Ramos (cell line): ENCODE measurements around the gene SNAP91.
"Not testable (repeated sequence)": the region's sequence is repeated elsewhere in the genome, so short reads cannot be mapped to it uniquely, and the experiment has no call there.

Source experiments
- in situ Hi-C: fragments of 300-500 bp; cut with MboI; formaldehyde crosslinking; loops from one replicate; pipeline ENCODE4 v1.14.3; 2022; ENCODE audit warnings: low sequenced_read_pairs; ENCODE audit not compliant: unreplicated experiment

Gene SNAP91

GRCh38 chr6:83633149-83633548 lies 75.8 kb downstream of the SNAP91 start:
- in situ Hi-C loops: no loop called here

GRCh38 chr6:83629908-83630307 lies 79.0 kb downstream of the SNAP91 start:
- in situ Hi-C loops: not testable (repeated sequence)

- in situ Hi-C loops: loop anchor here (25.0 kb wide), 1 partner anchor 597 kb away; no protein-coding TSS in a partner anchor
Observed at GRCh38 chr6:83615025-83615999, 93.6 kb downstream of the SNAP91 start.

- in situ Hi-C loops: loop anchor here (25.0 kb wide), 1 partner anchor 599 kb away; no protein-coding TSS in a partner anchor
Observed at GRCh38 chr6:83613378-83613777, 95.5 kb downstream of the SNAP91 start.

GRCh38 chr6:83609248-83609647 lies 99.7 kb downstream of the SNAP91 start:
- in situ Hi-C loops: loop anchor here (25.0 kb wide), 1 partner anchor 603 kb away; no protein-coding TSS in a partner anchor

- in situ Hi-C loops: loop anchor here (25.0 kb wide), 1 partner anchor 607 kb away; no protein-coding TSS in a partner anchor
Observed at GRCh38 chr6:83605517-83605916, 103.4 kb downstream of the SNAP91 start.

GRCh38 chr6:83603551-83603950 lies 105.3 kb downstream of the SNAP91 start:
- in situ Hi-C loops: loop anchor here (25.0 kb wide), 1 partner anchor 609 kb away; no protein-coding TSS in a partner anchor

- in situ Hi-C loops: loop anchor here (25.0 kb wide), 1 partner anchor 611 kb away; no protein-coding TSS in a partner anchor
Observed at GRCh38 chr6:83601119-83601518, 107.8 kb downstream of the SNAP91 start.

- in situ Hi-C loops: loop anchor here (25.0 kb wide), 1 partner anchor 612 kb away; no protein-coding TSS in a partner anchor
Observed at GRCh38 chr6:83600459-83600858, 108.4 kb downstream of the SNAP91 start.

GRCh38 chr6:83597511-83597910 lies 111.4 kb downstream of the SNAP91 start:
- in situ Hi-C loops: no loop called here

GRCh38 chr6:83597051-83597450 lies 111.8 kb downstream of the SNAP91 start:
- in situ Hi-C loops: no loop called here

- in situ Hi-C loops: no loop called here
Observed at GRCh38 chr6:83594941-83595340, 114.0 kb downstream of the SNAP91 start.

- in situ Hi-C loops: no loop called here
Observed at GRCh38 chr6:83593395-83593785, 115.5 kb downstream of the SNAP91 start.

GRCh38 chr6:83592770-83593394 lies 116.0 kb downstream of the SNAP91 start:
- in situ Hi-C loops: no loop called here

GRCh38 chr6:83590416-83590815 lies 118.5 kb downstream of the SNAP91 start:
- in situ Hi-C loops: no loop called here

GRCh38 chr6:83589076-83589475 lies 119.8 kb downstream of the SNAP91 start:
- in situ Hi-C loops: no loop called here

- in situ Hi-C loops: no loop called here
Observed at GRCh38 chr6:83578057-83578456, 130.8 kb downstream of the SNAP91 start.

- in situ Hi-C loops: no loop called here
Observed at GRCh38 chr6:83574783-83575182, 134.1 kb downstream of the SNAP91 start.

GRCh38 chr6:83571663-83572185 lies 137.2 kb downstream of the SNAP91 start:
- in situ Hi-C loops: not testable (repeated sequence)

- in situ Hi-C loops: no loop called here
Observed at GRCh38 chr6:83558975-83559374, 149.9 kb downstream of the SNAP91 start.

- in situ Hi-C loops: no loop called here
Observed at GRCh38 chr6:83556871-83557270, 152.0 kb downstream of the SNAP91 start.
